PFSK-1 (cell line): ENCODE measurements around the gene TBCD.

Experiments used
- FOXP2 ChIP-seq: optimal IDR thresholded peaks from 2 replicates; pipeline ENCODE3; 2011; ENCODE audit warnings: borderline replicate concordance, control low read depth, inconsistent platforms; ENCODE audit not compliant: insufficient read depth; ENCODE audit errors: extremely low read length, extremely low read depth
- POLR2AphosphoS5 ChIP-seq: IDR thresholded peaks from 2 replicates; pipeline ENCODE4 v1.6.1; 2012; ENCODE audit warnings: low read depth, mild to moderate bottlenecking, control low read depth, low read length, moderate library complexity
- REST ChIP-seq, 2 experiments: IDR thresholded peaks; 2 replicates each; pipeline versions ENCODE4 v1.6.1 to v1.8.0; 2011 to 2012; ENCODE audit warnings: low read depth in 2 of 2, low read length in 2 of 2, control low read depth in 1 of 2, inconsistent platforms in 1 of 2, mild to moderate bottlenecking in 1 of 2, moderate library complexity in 1 of 2; ENCODE audit not compliant: insufficient read depth in 1 of 2
- SIN3A ChIP-seq: IDR thresholded peaks from 2 replicates; pipeline ENCODE4 v1.6.1; 2012; ENCODE audit warnings: mild to moderate bottlenecking, low read length, moderate library complexity, borderline replicate concordance; ENCODE audit not compliant: insufficient read depth
- TAF1 ChIP-seq: IDR thresholded peaks from 2 replicates; pipeline ENCODE4 v1.6.1; 2012; ENCODE audit warnings: low read length, control low read depth, borderline replicate concordance; ENCODE audit not compliant: insufficient read depth

The TBCD gene

GRCh38 chr17:82812058-82812457, 60.2 kb downstream of the TBCD start:
- TF ChIP-seq FOXP2 = no peak

GRCh38 chr17:82812601-82813000, 60.7 kb downstream of the TBCD start:
- no peak for TF ChIP-seq POLR2AphosphoS5
- no peak for TF ChIP-seq SIN3A
- no peak for TF ChIP-seq FOXP2
- no peak for TF ChIP-seq REST (IDR thresholded peaks at IDR 0.05; ENCODE audit: insufficient read depth in 1 of 2, low read depth in 2 of 2, low read length in 2 of 2)
- TF ChIP-seq TAF1 = no peak

GRCh38 chr17:82813299-82814051, 61.6 kb downstream of the TBCD start:
- TF ChIP-seq REST (IDR thresholded peaks at IDR 0.05; ENCODE audit: insufficient read depth in 1 of 2, low read depth in 2 of 2, low read length in 2 of 2) (no peak), SIN3A (no peak), TAF1 (no peak), FOXP2 (no peak), POLR2AphosphoS5 (no peak)

- TF ChIP-seq SIN3A (no peak), POLR2AphosphoS5 (no peak), FOXP2 (no peak), TAF1 (no peak), REST (IDR thresholded peaks at IDR 0.05; ENCODE audit: insufficient read depth in 1 of 2, low read depth in 2 of 2, low read length in 2 of 2) (no peak)
Measured at GRCh38 chr17:82814834-82815233, 63.0 kb downstream of the TBCD start.

GRCh38 chr17:82815354-82815753, 63.5 kb downstream of the TBCD start:
- no peak for TF ChIP-seq SIN3A
- no peak for TF ChIP-seq REST (IDR thresholded peaks at IDR 0.05; ENCODE audit: insufficient read depth in 1 of 2, low read depth in 2 of 2, low read length in 2 of 2)
- TF ChIP-seq POLR2AphosphoS5 = no peak
- no peak for TF ChIP-seq FOXP2
- TF ChIP-seq TAF1 = no peak
